AG09319 (cell line): Measurements from ENCODE around the gene IFNL4.
"Not testable (repeated sequence)": the region's sequence is repeated elsewhere in the genome, so short reads cannot be mapped to it uniquely, and the experiment has no call there.

ENCODE experiments used
- DNase-seq: peaks from one replicate; pipeline ENCODE4 v3.0.0-alpha.2; 2010; ENCODE audit warnings: low read depth; ENCODE audit errors: extremely low read depth
- CTCF ChIP-seq: IDR thresholded peaks from 2 replicates; pipeline ENCODE4 v1.5.1; 2011; ENCODE audit warnings: low read depth, mild to moderate bottlenecking, inconsistent platforms, low read length, moderate library complexity

The IFNL4 gene

GRCh38 chr19:39277598-39277997, 28.9 kb upstream of the IFNL4 start:
- no peak for DNase-seq
- no peak for TF ChIP-seq CTCF

GRCh38 chr19:39276740-39277139, 28.1 kb upstream of the IFNL4 start:
- DNase-seq, result no peak
- no peak for TF ChIP-seq CTCF

DNA sequence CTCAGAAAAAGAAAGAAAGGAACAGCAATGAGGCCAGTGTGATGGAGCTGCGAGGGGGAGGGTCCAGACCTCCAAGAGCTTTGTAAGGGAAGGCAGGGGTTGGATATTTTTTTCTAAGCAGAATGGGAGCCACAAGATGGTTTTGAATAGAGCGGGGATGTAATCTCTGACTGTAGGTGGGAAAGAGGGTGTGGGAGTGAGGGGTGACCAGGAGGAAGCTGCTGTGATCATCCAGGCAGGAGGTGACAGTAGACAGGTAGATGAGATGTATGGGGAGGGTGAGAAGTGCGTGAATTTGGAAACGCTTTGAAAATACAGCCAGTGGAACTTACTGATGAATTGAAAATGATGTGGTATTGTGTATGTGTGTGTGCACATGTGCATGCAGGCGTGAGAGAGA, 26.9 kb upstream of the IFNL4 start:
- TF ChIP-seq CTCF, result no peak
- no peak for DNase-seq

- not testable (repeated sequence) for DNase-seq
These were observed 25.2 kb upstream of the IFNL4 start for GRCh38 chr19:39273859-39274258.

GRCh38 chr19:39270036-39270871, 21.6 kb upstream of the IFNL4 start:
- no peak for TF ChIP-seq CTCF
- no peak for DNase-seq

- not testable (repeated sequence) for DNase-seq
These were observed 20.7 kb upstream of the IFNL4 start for GRCh38 chr19:39269369-39269768.

DNA sequence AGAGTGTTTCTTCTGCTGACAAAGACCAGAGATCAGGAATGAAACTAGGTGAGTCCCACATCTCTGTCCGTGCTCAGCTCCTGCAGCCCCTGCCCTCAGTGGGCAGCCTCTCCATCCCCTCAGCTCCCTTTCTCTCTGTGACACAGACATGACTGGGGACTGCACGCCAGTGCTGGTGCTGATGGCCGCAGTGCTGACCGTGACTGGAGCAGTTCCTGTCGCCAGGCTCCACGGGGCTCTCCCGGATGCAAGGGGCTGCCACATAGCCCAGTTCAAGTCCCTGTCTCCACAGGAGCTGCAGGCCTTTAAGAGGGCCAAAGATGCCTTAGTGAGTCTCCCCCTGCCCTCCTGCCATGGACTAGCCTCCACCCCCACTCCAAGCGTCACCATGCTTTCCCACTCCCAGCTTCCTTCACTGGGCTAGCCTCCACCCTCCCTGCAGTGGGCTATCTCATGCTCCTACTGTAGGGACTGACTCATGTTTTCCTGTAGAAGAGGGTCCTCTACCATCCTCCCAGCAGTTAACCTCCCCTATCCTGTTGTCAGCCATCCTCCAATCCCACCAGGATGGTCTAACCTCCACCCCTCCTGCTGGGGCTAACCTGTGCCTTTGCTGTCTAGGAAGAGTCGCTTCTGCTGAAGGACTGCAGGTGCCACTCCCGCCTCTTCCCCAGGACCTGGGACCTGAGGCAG, 20.0 kb upstream of the IFNL4 start:
- DNase-seq, result not testable (repeated sequence)

GRCh38 chr19:39268085-39268484, 19.4 kb upstream of the IFNL4 start, which contains the start of gene IFNL2:
TSS of gene IFNL2 (plus strand) at chr19:39268396. CDS start at chr19:39268569, 173 bp downstream.
- not testable (repeated sequence) for DNase-seq

GRCh38 chr19:39265321-39265916, 16.8 kb upstream of the IFNL4 start:
- no peak for DNase-seq
- TF ChIP-seq CTCF, result no peak
